ENCODE measurements around the gene KCND2.

The KCND2 gene

DNA sequence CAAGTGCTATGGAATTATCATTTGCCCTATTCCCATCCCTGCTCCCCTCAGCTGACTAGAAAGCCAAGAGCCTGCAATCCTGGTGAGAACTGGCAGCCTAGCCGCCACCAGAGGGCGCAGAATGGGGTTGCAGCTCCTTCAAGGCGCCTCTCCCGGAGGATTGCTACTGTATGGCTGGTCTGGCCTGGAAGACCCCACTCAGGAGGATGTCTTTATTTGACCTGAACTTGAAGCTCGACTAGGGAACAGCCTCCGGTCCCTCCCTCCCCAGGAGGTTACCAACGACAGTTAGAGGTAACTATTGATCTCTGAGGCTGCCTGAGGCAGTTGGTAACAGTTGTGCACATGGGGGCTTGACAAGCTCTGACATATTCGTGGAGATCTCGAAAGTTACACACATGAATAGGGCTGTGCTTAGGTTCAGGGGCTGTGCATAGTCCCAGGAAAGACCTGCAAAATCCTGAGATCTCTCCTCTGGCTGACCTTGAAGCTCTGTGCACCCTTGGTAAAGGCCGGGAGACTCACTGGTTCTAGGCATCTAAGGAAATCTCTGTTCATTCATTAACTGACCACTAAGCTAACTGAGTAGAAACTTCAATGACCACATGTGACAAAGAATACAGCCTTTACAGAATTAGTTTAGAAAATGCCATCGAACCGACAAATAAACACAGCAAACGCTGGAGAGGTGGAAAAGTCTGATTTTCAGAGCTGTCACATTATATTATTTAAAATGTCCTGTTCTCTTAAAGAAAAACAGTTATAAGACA, 519.3 kb downstream of the KCND2 start:
- FAIRE-seq (no peak), DNase-seq (ENCODE audit: insufficient read length, low spot score) (peak; percentile 26)

DNA sequence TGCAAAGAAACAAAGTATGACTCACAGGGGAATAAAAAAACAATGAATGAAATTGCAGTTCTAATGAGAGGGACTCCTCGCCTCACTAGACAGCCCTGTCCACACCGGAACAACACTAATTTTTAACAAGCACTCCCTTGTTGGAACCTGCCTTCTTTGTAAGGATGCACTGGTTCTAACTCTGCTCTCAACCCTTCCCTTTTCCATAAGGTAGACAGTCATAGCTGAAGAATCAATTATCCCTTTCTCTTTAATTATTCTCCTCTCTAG, 519.8 kb downstream of the KCND2 start:
- FAIRE-seq (no peak), DNase-seq (ENCODE audit: insufficient read length, low spot score) (no peak)

DNA sequence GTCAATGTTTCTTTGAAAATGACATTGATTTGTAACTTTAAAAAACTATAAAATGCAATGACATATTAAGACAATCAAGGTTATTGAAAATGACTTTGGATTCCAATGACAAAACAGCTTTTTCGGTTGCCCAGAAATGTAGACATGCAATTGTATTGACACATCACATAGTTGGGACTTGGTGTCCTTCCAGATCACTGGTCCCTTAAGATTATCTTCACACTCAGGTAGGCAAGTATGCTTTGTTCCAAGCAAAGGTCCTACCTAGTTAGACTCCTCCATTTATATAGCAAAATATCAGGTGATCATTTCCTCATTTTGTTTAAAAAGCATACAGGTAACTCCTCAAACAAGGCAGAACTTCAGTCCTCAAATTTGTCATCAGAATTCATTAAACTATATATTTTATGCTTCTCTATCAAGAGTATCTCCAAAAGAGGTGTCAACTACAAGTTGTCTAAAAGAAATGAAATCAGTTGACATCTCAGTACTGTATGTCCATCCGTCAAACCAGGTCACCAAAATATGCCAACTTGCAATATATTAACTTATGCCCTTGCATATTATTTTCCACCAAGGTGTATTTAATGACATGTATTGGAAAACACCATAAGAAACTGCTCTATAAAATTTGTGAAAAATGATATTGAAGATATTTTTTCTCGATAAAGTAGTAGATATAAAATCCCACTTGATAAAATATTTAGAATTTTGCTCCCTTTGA, 520.4 kb downstream of the KCND2 start:
- DNase-seq (ENCODE audit: insufficient read length, low spot score) (no peak), FAIRE-seq (no peak)

DNA sequence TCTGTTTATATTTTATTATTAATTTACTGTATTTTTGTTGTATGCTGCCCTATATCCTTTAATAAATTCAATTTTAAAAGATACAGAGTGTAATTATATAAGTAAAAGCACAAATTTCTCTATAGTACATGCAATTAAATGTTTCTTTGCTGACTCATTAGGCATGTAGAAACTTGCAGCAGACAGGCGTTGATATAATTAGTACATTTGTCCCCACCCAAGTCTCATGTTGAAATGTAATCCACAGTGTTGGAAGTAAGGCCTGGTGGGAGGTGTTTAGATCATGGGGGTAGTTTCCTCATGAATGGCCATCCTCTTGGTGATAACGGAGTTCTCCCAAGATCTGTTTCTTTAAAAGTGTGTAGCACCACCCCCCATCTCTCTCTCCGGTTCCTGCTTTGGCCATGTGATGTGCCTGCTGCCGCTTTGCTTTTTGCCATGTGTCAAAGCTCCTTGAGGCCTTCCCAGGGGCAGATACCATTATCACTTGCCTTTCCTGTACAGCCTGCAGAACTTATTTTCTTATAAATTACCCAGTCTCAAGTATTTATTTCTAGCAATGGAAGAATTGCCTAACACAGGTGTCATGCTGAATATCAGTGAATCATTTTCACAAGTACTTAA, 521.2 kb downstream of the KCND2 start:
- FAIRE-seq (no peak), DNase-seq (ENCODE audit: insufficient read length, low spot score) (no peak)

DNA sequence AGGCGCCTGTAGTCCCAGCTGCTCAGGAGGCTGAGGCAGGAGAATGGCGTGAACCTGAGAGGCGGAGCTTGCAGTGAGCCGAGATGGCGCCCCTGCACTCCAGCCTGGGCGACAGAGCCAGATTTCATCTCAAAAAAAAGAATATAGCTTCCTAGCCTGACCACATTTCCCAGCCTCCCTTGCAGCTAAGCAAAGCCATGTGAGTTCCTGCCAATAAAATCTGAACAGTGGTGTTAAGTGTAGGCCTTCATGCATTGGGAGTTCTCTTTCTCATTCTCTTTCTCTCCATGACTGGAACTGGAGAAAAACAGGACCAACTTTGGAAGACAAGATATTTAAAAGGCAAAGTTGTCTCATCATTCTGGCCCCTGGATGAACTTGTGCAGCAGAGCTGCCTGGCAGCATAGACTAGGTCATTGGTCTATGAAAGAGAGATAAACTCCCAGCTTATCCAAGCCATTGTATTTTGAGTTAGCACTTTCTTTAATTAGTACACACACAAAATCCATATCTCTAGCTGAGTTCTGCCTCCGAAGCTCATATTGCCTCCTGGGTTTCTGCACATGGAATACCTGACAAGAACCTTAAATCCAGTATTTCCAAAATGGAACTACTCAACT, 524.2 kb downstream of the KCND2 start:
- FAIRE-seq (no peak), DNase-seq (ENCODE audit: insufficient read length, low spot score) (no peak)

DNA sequence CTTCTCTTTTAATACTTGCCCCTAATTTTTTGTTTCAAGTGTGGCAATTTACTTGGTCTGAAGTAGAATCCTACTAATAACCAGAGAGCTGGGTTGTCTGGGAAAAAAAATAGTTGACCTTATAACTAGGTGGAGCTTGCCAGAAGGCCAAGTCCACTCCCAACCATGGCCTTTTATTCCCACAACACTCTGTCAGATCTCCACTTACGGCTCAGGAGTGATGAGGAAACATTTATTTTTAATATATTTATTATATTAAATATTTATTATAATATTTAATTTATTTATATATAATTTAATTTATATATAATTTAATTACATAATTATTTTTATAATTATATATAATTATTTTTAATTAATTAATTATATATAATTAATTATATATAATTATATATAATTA, 526.2 kb downstream of the KCND2 start:
- DNase-seq (ENCODE audit: insufficient read length, low spot score) (no peak), FAIRE-seq (no peak)

Measured in HTR-8/SVneo (cell line).